A549 (cell line): Measurements from ENCODE around the gene TMEM273. TPM values are rescaled to one million over a fixed set of nuclear protein-coding genes. Genes with fewer than 3 reads are reported as not detected.

Source experiments
- ATAC-seq, 2 experiments: fragments of 200-7000 bp in 1 of 2; fragments of >200 bp in 1 of 2; cut with Nextera tagmentation in 1 of 2; cut with Tn5 transposase in 1 of 2; 3 replicates each; pipeline versions ENCODE4 v1.8.0 to v1.9.1; 2018 to 2020; ENCODE audit warnings: mild to moderate bottlenecking in 1 of 2, moderate library complexity in 1 of 2
- CTCF ChIA-PET: fragments of 300-600 bp; sonication (Branson Sonifier 250); formaldehyde crosslinking; extraction: SDS; loops from one replicate; lab custom pipeline; 2021; ENCODE audit warnings: antibody characterized with exemption, inconsistent platforms; lab: Yijun Ruan, JAX
- POLR2A ChIA-PET: fragments of 350-600 bp; formaldehyde crosslinking; extraction: SDS; loops from one replicate; lab custom pipeline; 2021; ENCODE audit warnings: antibody characterized with exemption, inconsistent platforms; lab: Yijun Ruan, JAX
- DNase-seq, 2 experiments: peaks; one replicate each; pipeline versions ENCODE4 v3.0.0 to v3.0.0-alpha.2; 2011 to 2016; ENCODE audit warnings: low read depth in 1 of 2, low spot score in 1 of 2
- FAIRE-seq: peaks from 2 replicates; lab custom pipeline; 2011; peaks lifted over from hg19 to GRCh38; lab: Jason Lieb, UNC
- H3K27ac ChIP-seq, 2 experiments: fragments of >200 bp; sonication (Bioruptor Twin); formaldehyde crosslinking; 3 replicates each; pipeline ENCODE4 v1.5.1; 2016 to 2017
- H3K4me1 ChIP-seq: fragments of >200 bp; sonication (Bioruptor Twin); formaldehyde crosslinking; 3 replicates; pipeline ENCODE4 v1.6.1; 2016
- H3K4me2 ChIP-seq: fragments of >200 bp; sonication (Bioruptor Twin); formaldehyde crosslinking; 3 replicates; pipeline ENCODE4 v1.6.1; 2016
- H3K4me3 ChIP-seq: fragments of >200 bp; sonication (Bioruptor Twin); formaldehyde crosslinking; 3 replicates; pipeline ENCODE4 v1.5.1; 2016
- H3K9me3 ChIP-seq: fragments of >200 bp; sonication (Bioruptor Twin); formaldehyde crosslinking; 3 replicates; pipeline ENCODE4 v1.6.1; 2016
- CBX2 ChIP-seq: fragments of 200-600 bp; sonication (generic); IDR thresholded peaks from 2 replicates; pipeline ENCODE4 v1.6.1; 2016; ENCODE audit warnings: low read depth, mild to moderate bottlenecking, borderline replicate concordance
- CEBPB ChIP-seq, 2 experiments: fragments of >200 bp in 1 of 2; sonication (Bioruptor Twin) in 1 of 2; formaldehyde crosslinking in 1 of 2; IDR thresholded peaks; 2 replicates each; pipeline ENCODE4 v1.6.1; 2012 to 2016
- CHD2 ChIP-seq: fragments of 150-350 bp; IDR thresholded peaks from 2 replicates; pipeline ENCODE4 v1.6.1; 2014; ENCODE audit warnings: low read length; ENCODE audit not compliant: partially characterized antibody
- CTCF ChIP-seq: fragments of >200 bp; sonication (Bioruptor Twin); formaldehyde crosslinking; IDR thresholded peaks from 3 replicates; pipeline ENCODE4 v1.5.1; 2016
- EHF ChIP-seq: fragments of 250-450 bp; sonication (Bioruptor Pico); IDR thresholded peaks from 2 replicates; pipeline ENCODE4 v1.5.0; 2020; ENCODE audit warnings: mild to moderate bottlenecking
- ELK1 ChIP-seq: fragments of 150-350 bp; IDR thresholded peaks from 2 replicates; pipeline ENCODE4 v1.6.1; 2014; ENCODE audit warnings: low read depth, mild to moderate bottlenecking, low read length
- FOXS1 ChIP-seq: fragments of 250-450 bp; sonication (Bioruptor Pico); IDR thresholded peaks from 2 replicates; pipeline ENCODE4 v1.5.0; 2020; ENCODE audit warnings: mild to moderate bottlenecking, moderate library complexity
- HEYL ChIP-seq: fragments of 250-450 bp; sonication (Bioruptor Pico); IDR thresholded peaks from 2 replicates; pipeline ENCODE4 v1.8.0; 2021; ENCODE audit warnings: mild to moderate bottlenecking, moderate library complexity
- HOXB13 ChIP-seq: fragments of 250-450 bp; sonication (Bioruptor Pico); IDR thresholded peaks from 2 replicates; pipeline ENCODE4 v1.5.0; 2020; ENCODE audit warnings: low read depth, mild to moderate bottlenecking, moderate library complexity
- JUNB ChIP-seq: fragments of >200 bp; sonication (Bioruptor Twin); formaldehyde crosslinking; IDR thresholded peaks from 2 replicates; pipeline ENCODE4 v1.6.1; 2016
- KDM5A ChIP-seq: fragments of 200-600 bp; sonication (generic); IDR thresholded peaks from 2 replicates; pipeline ENCODE4 v1.6.1; 2016; ENCODE audit warnings: antibody characterized with exemption, mild to moderate bottlenecking
- MAFK ChIP-seq: fragments of 450-650 bp; IDR thresholded peaks from 2 replicates; pipeline ENCODE4 v1.6.1; 2014; ENCODE audit not compliant: partially characterized antibody
- MAX ChIP-seq: IDR thresholded peaks from 2 replicates; pipeline ENCODE4 v1.6.1; 2012
- MYC ChIP-seq: IDR thresholded peaks from 2 replicates; pipeline ENCODE4 v1.6.1; 2012; ENCODE audit warnings: mild to moderate bottlenecking, inconsistent platforms, low read length, improper control_type of control experiment, borderline replicate concordance
- NFE2L2 ChIP-seq: fragments of 150-350 bp; conservative IDR thresholded peaks from 2 replicates; pipeline ENCODE4 v1.6.1; 2014; ENCODE audit warnings: low read length
- PHF8 ChIP-seq: fragments of 200-600 bp; sonication (generic); IDR thresholded peaks from 2 replicates; pipeline ENCODE4 v1.6.1; 2016; ENCODE audit warnings: low read depth, mild to moderate bottlenecking, antibody characterized with exemption, moderate library complexity, borderline replicate concordance
- RAD21 ChIP-seq, 2 experiments: fragments of >200 bp in 1 of 2; sonication (Bioruptor Twin) in 1 of 2; formaldehyde crosslinking in 1 of 2; IDR thresholded peaks in 1 of 2; conservative IDR thresholded peaks in 1 of 2; 2 replicates in 1 of 2; 3 replicates in 1 of 2; pipeline ENCODE4 v1.6.1; 2012 to 2018; ENCODE audit warnings: inconsistent platforms in 1 of 2
- RCOR1 ChIP-seq: fragments of 150-350 bp; IDR thresholded peaks from 2 replicates; pipeline ENCODE4 v1.6.1; 2014; ENCODE audit warnings: antibody characterized with exemption, low read length, low read depth
- RNF2 ChIP-seq: fragments of 200-600 bp; sonication (generic); IDR thresholded peaks from 2 replicates; pipeline ENCODE4 v1.6.1; 2016; ENCODE audit warnings: low read depth, mild to moderate bottlenecking, antibody characterized with exemption, moderate library complexity, borderline replicate concordance
- ZC3H11A ChIP-seq: fragments of 450-650 bp; IDR thresholded peaks from 2 replicates; pipeline ENCODE4 v1.6.1; 2014; ENCODE audit warnings: antibody characterized with exemption, mild to moderate bottlenecking
- ZFP36 ChIP-seq: fragments of 450-650 bp; IDR thresholded peaks from 2 replicates; pipeline ENCODE4 v1.6.1; 2014; ENCODE audit warnings: borderline replicate concordance; ENCODE audit not compliant: partially characterized antibody
- ZNF302 ChIP-seq: fragments of 250-450 bp; sonication (Bioruptor Pico); IDR thresholded peaks from 2 replicates; pipeline ENCODE4 v1.9.0; 2021; ENCODE audit warnings: inconsistent platforms, mild to moderate bottlenecking, moderate library complexity
- WGBS: methylation state at CpG from one replicate; pipeline ENCODE4 v1.1.6; 2017; ENCODE audit errors: missing lambda C conversion rate; 5-methylcytosine and 5-hydroxymethylcytosine counted together
- polyA plus RNA-seq, 4 experiments: library from polyadenylated mRNA; depleted of rRNA in 3 of 4; stranded (reverse); fragments of >200 nt; fragmentation: RNase III in 1 of 4; extraction: RNeasy Plus Mini Kit Qiagen cat#74134 plus additional on column Dnase treatment in 1 of 4; gene quantifications; 2 replicates in 3 of 4; 3 replicates in 1 of 4; pipeline ENCODE4 v1.2.3, GENCODE V29; 2011 to 2017
- TF ChIP-seq, protein P1 (sequence below): IDR thresholded peaks from 2 replicates; pipeline ENCODE4 v1.6.1; 2012; ENCODE audit warnings: low read depth, borderline replicate concordance

Gene TMEM273
- polyA plus RNA-seq, 2 of the 4 experiments (the other 2 are of a cell fraction), result not detected

DNA sequence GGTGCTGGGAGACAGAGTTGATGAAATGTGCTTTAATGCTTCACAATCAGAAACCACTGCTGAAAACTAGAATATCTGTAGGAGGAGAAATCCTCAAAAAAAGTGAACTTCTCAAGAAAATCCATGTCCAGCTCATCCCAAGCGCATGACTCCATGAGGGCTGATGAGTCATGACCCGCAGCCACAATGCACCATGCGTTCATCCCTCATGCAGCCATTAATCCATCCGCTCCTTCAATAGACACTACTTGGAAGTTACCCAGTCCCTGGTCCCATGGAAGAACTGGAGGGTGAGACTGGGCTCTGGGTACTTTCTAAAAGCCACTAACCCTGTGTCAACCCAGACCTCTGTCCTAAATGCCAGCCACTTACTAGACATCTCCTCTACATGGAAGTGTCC, 24.4 kb downstream of the TMEM273 start:
- ChIA-PET POLR2A (no interaction called here), CTCF (interaction anchor here (0.7 to 4.9 kb wide), 13 partner anchors 9 to 565 kb away, joined by 3 to 40 read pairs (median 3); no protein-coding TSS in a partner anchor)

GRCh38 chr10:49162761-49163310, 25.4 kb downstream of the TMEM273 start:
- FAIRE-seq (no peak), ATAC-seq (no peak)
- no peak overlapping the region for H3K4me2 ChIP-seq
- peak; percentile 79 for TF ChIP-seq MAFK
- TF ChIP-seq FOXS1 (CRISPR knock-in tag), result no peak
- TF ChIP-seq, protein P1, sequence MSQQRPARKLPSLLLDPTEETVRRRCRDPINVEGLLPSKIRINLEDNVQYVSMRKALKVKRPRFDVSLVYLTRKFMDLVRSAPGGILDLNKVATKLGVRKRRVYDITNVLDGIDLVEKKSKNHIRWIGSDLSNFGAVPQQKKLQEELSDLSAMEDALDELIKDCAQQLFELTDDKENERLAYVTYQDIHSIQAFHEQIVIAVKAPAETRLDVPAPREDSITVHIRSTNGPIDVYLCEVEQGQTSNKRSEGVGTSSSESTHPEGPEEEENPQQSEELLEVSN, result no peak
- TF ChIP-seq HOXB13, result no peak
- no peak for TF ChIP-seq ZFP36
- TF ChIP-seq ZC3H11A, result no peak
- TF ChIP-seq PHF8, result no peak
- no peak for TF ChIP-seq CHD2
- TF ChIP-seq CTCF, result no peak
- TF ChIP-seq, all 56 proteins: peak for 1
- Histone ChIP-seq H3K27ac (no peak overlapping the region), H3K9me3 (no peaks in the 10 kb centered on the region), H3K4me3 (no peak overlapping the region), H3K4me1 (no peaks in the 10 kb centered on the region)
- WGBS, result 64% methylated on average over 4 of the region's 8 CpGs
- DNase-seq, result no peak
- ChIA-PET CTCF (interaction anchor here (0.7 to 4.9 kb wide), 8 partner anchors 8 to 506 kb away, joined by 3 to 40 read pairs (median 5); no protein-coding TSS in a partner anchor), POLR2A (no interaction called here)

More for the DNA sequence above, 24.4 kb downstream of the TMEM273 start:
- H3K4me3 ChIP-seq, result no peak overlapping the region
- DNase-seq (no peak), FAIRE-seq (no peak), ATAC-seq (no peak)
- no peak overlapping the region for H3K4me2 ChIP-seq
- H3K27ac ChIP-seq, result no peak overlapping the region
- no peak for TF ChIP-seq JUNB
- no peak for TF ChIP-seq ELK1
- TF ChIP-seq HEYL (CRISPR knock-in tag), result no peak
- TF ChIP-seq RAD21 (conservative IDR thresholded peaks at IDR 0.05 in 1 of 2, IDR thresholded peaks at IDR 0.05 in 1 of 2), result no peak
- TF ChIP-seq CBX2, result no peak
- TF ChIP-seq ZNF302 (CRISPR knock-in tag), result no peak
- no peak for TF ChIP-seq KDM5A
- TF ChIP-seq MAX, result no peak
- TF ChIP-seq PHF8, result no peak
- no peak for TF ChIP-seq RNF2
- TF ChIP-seq NFE2L2, result no peak
- TF ChIP-seq CHD2, result no peak
- TF ChIP-seq RCOR1, result no peak
- no peak for TF ChIP-seq MYC
- TF ChIP-seq EHF, result no peak
- TF ChIP-seq CTCF, result no peak
- no peak for TF ChIP-seq CEBPB (IDR thresholded peaks at IDR 0.05)
- WGBS, result 63% methylated on average over 4 of the region's 4 CpGs
- H3K4me1 ChIP-seq, result no peaks in the 10 kb centered on the region
- H3K9me3 ChIP-seq, result no peaks in the 10 kb centered on the region
